ENCODE data around the gene AK5.
"Not testable (repeated sequence)": the region's sequence is repeated elsewhere in the genome, so short reads cannot be mapped to it uniquely, and the experiment has no call there.

AK5 gene

GRCh38 chr1:77394166-77394565, 112.3 kb downstream of the AK5 start:
- H3K27me3 Mint-ChIP-seq: no peaks in the 10 kb centered on the region
- H3K36me3 Mint-ChIP-seq: peaks cover 13% of the 10 kb centered on the region

GRCh38 chr1:77395051-77395450, 113.2 kb downstream of the AK5 start:
- Mint-ChIP-seq H3K27me3 (no peaks in the 10 kb centered on the region), H3K27ac (no peak overlapping the region), H3K4me3 (no peak overlapping the region), H3K9me3 (no peaks in the 10 kb centered on the region), H3K36me3 (peaks cover 10% of the 10 kb centered on the region), H3K4me1 (peaks cover 21% of the 10 kb centered on the region)

More at GRCh38 chr1:77394166-77394565, 112.3 kb downstream of the AK5 start:
- H3K4me3 Mint-ChIP-seq: no peak overlapping the region
- no peaks in the 10 kb centered on the region for H3K9me3 Mint-ChIP-seq
- peaks cover 18% of the 10 kb centered on the region for H3K4me1 Mint-ChIP-seq
- H3K27ac Mint-ChIP-seq: peak overlapping the region; percentile 0

GRCh38 chr1:77398152-77398551, 116.3 kb downstream of the AK5 start:
- no peaks in the 10 kb centered on the region for H3K27me3 Mint-ChIP-seq
- no peak overlapping the region for H3K27ac Mint-ChIP-seq
- peaks cover 6% of the 10 kb centered on the region for H3K36me3 Mint-ChIP-seq
- peaks cover 32% of the 10 kb centered on the region for H3K4me1 Mint-ChIP-seq
- H3K9me3 Mint-ChIP-seq: no peaks in the 10 kb centered on the region
- H3K4me3 Mint-ChIP-seq: no peak overlapping the region

- Mint-ChIP-seq H3K9me3 (no peaks in the 10 kb centered on the region), H3K27me3 (no peaks in the 10 kb centered on the region), H3K4me1 (peaks cover 31% of the 10 kb centered on the region), H3K27ac (no peak overlapping the region), H3K36me3 (peaks cover 2% of the 10 kb centered on the region), H3K4me3 (no peak overlapping the region)
Measured at GRCh38 chr1:77399250-77400086, 117.6 kb downstream of the AK5 start.

- Mint-ChIP-seq H3K27me3 (no peaks in the 10 kb centered on the region), H3K4me3 (no peak overlapping the region), H3K27ac (no peak overlapping the region), H3K36me3 (peaks cover 2% of the 10 kb centered on the region), H3K4me1 (peaks cover 35% of the 10 kb centered on the region), H3K9me3 (no peaks in the 10 kb centered on the region)
Measured at GRCh38 chr1:77400781-77401180, 119.0 kb downstream of the AK5 start.

DNA sequence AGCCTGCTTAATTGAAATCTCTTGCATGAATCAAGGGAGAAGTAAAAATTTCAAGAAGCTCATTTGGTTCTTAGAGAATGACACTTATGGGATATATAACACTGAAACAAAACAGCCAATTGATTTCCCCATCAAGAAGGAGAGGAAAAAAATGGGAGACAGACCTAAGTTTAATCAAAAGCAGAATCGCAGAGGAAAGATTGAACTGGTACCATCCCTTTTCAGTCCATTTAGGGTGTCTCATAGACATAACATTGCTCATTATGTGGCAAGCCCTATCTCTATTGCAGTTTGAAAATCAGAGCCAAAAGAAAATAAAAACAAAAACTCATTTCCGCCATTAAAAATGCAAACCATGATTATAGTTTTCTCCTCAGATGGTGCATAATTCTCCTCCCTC, 119.6 kb downstream of the AK5 start:
- H3K4me1 Mint-ChIP-seq: peaks cover 41% of the 10 kb centered on the region
- no peaks in the 10 kb centered on the region for H3K9me3 Mint-ChIP-seq

GRCh38 chr1:77405186-77405585, 123.4 kb downstream of the AK5 start:
- H3K27me3 Mint-ChIP-seq: no peaks in the 10 kb centered on the region
- H3K36me3 Mint-ChIP-seq: peaks cover 16% of the 10 kb centered on the region
- H3K4me3 Mint-ChIP-seq: no peak overlapping the region
- peaks cover 27% of the 10 kb centered on the region for H3K4me1 Mint-ChIP-seq
- H3K9me3 Mint-ChIP-seq: peaks cover 5% of the 10 kb centered on the region
- no peak overlapping the region for H3K27ac Mint-ChIP-seq

More for the DNA sequence above, 119.6 kb downstream of the AK5 start:
- H3K27me3 Mint-ChIP-seq: no peaks in the 10 kb centered on the region
- no peak overlapping the region for H3K4me3 Mint-ChIP-seq
- H3K27ac Mint-ChIP-seq: no peak overlapping the region
- H3K36me3 Mint-ChIP-seq: peaks cover 5% of the 10 kb centered on the region

- peaks cover 5% of the 10 kb centered on the region for H3K9me3 Mint-ChIP-seq
- no peak overlapping the region for H3K4me3 Mint-ChIP-seq
- H3K4me1 Mint-ChIP-seq: peaks cover 19% of the 10 kb centered on the region
- H3K27me3 Mint-ChIP-seq: no peaks in the 10 kb centered on the region
- no peak overlapping the region for H3K27ac Mint-ChIP-seq
- H3K36me3 Mint-ChIP-seq: peaks cover 21% of the 10 kb centered on the region
Measured at GRCh38 chr1:77406661-77407060, 124.8 kb downstream of the AK5 start.

- Mint-ChIP-seq H3K9me3 (peaks cover 5% of the 10 kb centered on the region), H3K27ac (peak overlapping the region; percentile 60), H3K4me3 (no peak overlapping the region), H3K27me3 (no peaks in the 10 kb centered on the region), H3K36me3 (peaks cover 31% of the 10 kb centered on the region), H3K4me1 (peaks cover 25% of the 10 kb centered on the region)
Measured at GRCh38 chr1:77407738-77408375, 126.0 kb downstream of the AK5 start.

DNA sequence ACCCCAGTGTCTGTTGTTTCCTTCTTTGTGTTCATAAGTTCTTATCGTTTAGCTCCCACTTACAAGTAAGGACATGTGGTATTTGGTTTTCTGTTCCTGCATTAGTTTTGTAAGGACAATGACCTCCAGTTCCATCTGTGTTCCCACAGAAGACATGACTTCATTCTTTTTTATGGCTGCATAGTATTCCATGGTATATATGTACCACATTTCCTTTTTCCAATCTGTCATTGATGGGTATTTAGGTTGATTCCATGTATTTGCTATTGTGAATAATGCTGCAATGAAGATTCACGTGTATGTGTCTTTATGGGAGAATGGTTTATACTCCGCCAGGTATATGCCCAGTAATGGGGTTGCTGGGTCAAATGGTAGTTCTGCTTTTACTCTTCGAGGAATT, 127.1 kb downstream of the AK5 start:
- H3K27me3 Mint-ChIP-seq, H3K9me3 Mint-ChIP-seq, H3K4me3 Mint-ChIP-seq, H3K27ac Mint-ChIP-seq: not testable (repeated sequence)
- Mint-ChIP-seq H3K4me1 (peaks cover 36% of the 10 kb centered on the region), H3K36me3 (peaks cover 41% of the 10 kb centered on the region)

- no peak overlapping the region for H3K4me3 Mint-ChIP-seq
- peaks cover 50% of the 10 kb centered on the region for H3K36me3 Mint-ChIP-seq
- peaks cover 33% of the 10 kb centered on the region for H3K4me1 Mint-ChIP-seq
- no peaks in the 10 kb centered on the region for H3K27me3 Mint-ChIP-seq
- H3K9me3 Mint-ChIP-seq: peaks cover 8% of the 10 kb centered on the region
- H3K27ac Mint-ChIP-seq: no peak overlapping the region
Measured at GRCh38 chr1:77412069-77412819, 130.4 kb downstream of the AK5 start.

- H3K27me3 Mint-ChIP-seq: no peaks in the 10 kb centered on the region
- peaks cover 55% of the 10 kb centered on the region for H3K36me3 Mint-ChIP-seq
- H3K4me1 Mint-ChIP-seq: peaks cover 35% of the 10 kb centered on the region
- H3K9me3 Mint-ChIP-seq: peaks cover 8% of the 10 kb centered on the region
- peak overlapping the region; percentile 51 for H3K27ac Mint-ChIP-seq
- no peak overlapping the region for H3K4me3 Mint-ChIP-seq
Measured at GRCh38 chr1:77412820-77413530, 131.2 kb downstream of the AK5 start.

- H3K27ac Mint-ChIP-seq: peak overlapping the region; percentile 51
- peaks cover 60% of the 10 kb centered on the region for H3K36me3 Mint-ChIP-seq
- H3K4me3 Mint-ChIP-seq: peak overlapping the region; percentile 24
- H3K27me3 Mint-ChIP-seq: no peaks in the 10 kb centered on the region
- H3K9me3 Mint-ChIP-seq: peaks cover 6% of the 10 kb centered on the region
- peaks cover 38% of the 10 kb centered on the region for H3K4me1 Mint-ChIP-seq
Measured at GRCh38 chr1:77413541-77414335, 131.9 kb downstream of the AK5 start.

- H3K27me3 Mint-ChIP-seq: no peaks in the 10 kb centered on the region
- H3K4me1 Mint-ChIP-seq: peaks cover 56% of the 10 kb centered on the region
- H3K9me3 Mint-ChIP-seq: peaks cover 3% of the 10 kb centered on the region
- H3K27ac Mint-ChIP-seq: no peak overlapping the region
- H3K36me3 Mint-ChIP-seq: peaks cover 57% of the 10 kb centered on the region
- H3K4me3 Mint-ChIP-seq: no peak overlapping the region
Measured at GRCh38 chr1:77415579-77415978, 133.8 kb downstream of the AK5 start.

Data from activated naive CD4-positive, alpha-beta T cell treated with anti-CD3 and anti-CD28 coated beads, Interleukin-2, amount 50 U/mL, for 24 hours (primary cell).